ENCODE data around the gene MRPL11.
"Not testable (repeated sequence)": the region's sequence is repeated elsewhere in the genome, so short reads cannot be mapped to it uniquely, and the experiment has no call there.

The MRPL11 gene

DNA sequence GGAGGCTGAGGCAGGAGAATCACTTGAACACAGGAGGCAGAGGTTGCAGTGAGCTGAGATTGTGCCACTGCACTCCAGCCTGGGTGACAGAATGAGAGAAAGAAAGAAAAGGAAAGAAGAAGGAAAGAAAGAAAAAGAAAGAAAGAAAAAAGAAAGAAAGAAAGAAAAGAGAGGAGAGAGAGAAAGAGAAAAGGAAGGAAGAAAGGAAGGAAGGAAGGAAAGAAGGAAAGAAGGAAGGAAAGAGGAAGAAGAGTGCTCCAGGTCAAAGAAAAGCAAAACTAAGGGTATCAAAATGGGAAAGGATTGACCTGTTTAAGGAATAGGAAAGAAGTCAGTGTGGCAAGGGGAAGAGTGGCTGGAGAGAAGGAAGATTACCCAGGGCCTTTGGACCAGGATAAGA, 7.4 kb downstream of the MRPL11 start:
- DNase-seq (ENCODE audit: low spot score): not testable (repeated sequence)

DNA sequence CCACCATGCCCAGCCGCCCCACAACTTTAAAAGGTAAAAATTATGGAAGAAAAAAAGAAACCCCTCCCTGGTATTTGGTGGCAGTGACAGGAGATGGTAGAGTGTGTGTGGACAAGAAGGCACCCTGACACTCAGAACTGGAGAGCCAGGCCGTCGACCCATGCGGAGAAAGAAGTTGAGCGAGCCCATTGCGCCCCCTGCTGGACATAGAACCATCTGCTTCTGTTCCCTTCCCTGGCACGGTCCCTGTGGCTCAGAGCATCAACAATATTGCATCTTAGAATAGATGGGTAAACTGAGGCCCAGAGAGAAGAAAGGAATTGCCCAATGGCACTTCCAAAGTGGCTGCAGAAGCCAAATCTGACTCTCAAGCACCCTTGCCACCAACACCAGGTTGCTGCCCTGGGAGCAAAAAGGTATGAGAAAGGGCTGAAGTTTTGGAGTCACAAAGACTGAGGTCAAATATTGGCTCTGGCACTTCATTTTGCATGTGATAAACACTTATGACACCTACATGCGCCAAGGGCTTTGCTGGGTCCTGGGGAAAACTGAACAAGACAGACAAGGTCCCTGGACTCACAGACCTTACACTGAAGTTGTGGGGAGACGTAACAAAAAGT, 8.6 kb downstream of the MRPL11 start:
- peak; percentile 65 for DNase-seq (ENCODE audit: low spot score)

DNA sequence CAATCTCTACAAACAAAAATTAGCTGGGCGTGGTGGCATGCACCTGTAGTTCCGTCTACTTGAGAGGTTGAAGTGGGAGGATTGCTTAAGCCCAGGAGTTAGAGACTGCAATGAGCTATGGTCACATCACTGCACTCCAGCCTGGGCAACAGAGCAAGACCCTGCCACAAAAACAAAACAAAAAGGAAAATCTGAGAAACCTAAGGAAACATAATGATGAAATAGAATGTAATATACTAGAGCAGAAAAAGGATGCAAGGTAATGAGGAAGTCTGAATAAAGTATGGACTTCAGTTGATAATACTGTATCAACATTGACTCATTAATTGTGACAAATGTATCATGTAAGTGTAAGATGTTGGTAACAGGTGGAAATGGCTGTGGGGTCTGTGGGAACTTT, 9.7 kb downstream of the MRPL11 start:
- DNase-seq (ENCODE audit: low spot score): no peak

DNA sequence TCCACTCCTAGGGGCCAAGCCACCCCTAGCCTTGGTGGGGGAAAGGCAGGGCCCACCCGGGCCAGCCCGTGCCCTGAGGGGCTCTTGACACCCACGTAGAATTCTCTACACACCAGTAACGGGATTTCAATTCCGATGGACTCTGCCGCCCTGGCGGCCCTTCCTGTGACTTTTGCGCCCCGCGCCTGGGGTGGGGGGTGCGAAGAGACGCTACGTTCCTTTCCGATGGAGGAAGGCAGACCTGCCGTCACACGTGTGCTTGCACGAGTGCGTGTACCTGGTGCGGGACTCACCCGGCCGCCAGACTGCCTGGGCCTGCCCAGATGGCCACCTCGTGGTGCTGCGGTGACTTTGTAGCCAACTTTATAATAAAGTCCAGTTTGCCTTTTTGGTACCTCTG, 12.3 kb downstream of the MRPL11 start:
- no peak for DNase-seq (ENCODE audit: low spot score)

DNA sequence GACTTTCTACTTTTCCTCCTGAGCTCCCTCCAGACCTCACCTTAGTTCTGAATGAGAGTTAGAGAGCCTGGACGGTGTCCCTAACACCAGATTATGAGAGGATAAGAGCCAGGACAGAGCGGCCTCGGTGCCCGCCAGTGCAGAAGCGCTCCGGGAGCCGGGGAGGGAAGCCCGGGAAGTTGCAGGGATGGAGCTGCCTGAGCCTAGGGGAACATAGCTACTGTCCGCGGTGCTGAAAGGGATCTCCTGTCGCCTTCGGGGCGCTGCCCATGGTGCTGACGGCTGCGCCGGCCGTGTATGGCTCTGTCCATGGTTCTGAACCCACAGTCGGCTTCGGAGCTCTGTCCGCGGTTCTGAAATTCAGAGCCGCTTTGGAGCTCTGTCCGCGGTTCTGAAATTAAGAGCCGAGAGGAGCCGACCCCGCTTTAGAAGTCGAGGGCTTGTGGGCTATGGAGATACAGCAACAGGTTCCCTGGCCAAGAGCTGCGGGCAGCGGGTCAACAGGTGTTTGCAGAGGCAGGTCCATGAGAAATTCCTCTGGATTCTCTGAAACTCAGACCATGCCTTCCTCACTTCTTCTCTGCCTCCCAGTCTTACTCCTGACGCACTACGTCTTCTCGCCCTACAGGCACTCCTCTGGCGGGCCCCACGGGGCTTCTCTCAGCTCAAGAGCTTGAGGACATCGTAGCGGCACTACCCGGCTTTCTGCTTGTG, 17.0 kb downstream of the MRPL11 start:
- DNase-seq (ENCODE audit: low spot score): peak; percentile 87

DNA sequence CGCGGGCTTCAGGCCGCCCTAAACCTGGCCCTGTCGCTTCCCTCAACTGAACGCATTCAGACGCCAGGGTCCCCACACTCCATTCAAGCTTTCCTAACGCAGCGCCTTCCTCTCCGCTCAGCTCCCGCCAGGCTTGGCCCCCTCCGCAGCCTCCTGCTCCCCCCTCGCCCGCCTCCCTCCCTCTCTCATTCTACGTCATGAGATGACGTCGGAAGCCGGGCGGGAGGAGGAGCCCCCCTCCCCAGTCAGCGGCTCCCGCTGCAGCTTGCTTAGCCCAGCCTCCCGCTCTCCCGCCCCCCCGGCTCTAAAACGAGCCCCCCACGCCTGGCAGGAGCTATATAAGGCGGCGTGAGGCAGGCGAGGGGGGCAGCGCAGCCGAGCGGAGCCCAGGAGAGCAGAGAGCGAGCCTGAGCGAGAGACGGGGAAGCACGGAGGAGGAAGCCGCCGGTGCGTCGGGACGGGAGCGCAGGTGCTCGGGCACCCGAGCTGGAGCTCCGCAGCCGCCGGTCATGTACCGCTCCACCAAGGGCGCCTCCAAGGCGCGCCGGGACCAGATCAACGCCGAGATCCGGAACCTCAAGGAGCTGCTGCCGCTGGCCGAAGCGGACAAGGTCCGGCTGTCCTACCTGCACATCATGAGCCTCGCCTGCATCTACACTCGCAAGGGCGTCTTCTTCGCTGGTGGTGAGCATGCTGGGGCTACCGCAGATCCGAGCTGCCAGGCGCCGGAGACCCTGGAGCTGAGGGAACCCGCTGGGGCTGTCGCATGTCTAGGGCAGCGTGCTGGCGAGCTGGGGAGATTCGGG, 17.8 kb downstream of the MRPL11 start, which contains the start of gene NPAS4:
Gene NPAS4 (plus strand): TSS at position 365 of the 806 bp plus-strand sequence. CDS start 145 bp downstream, at position 510.
- no peak for DNase-seq (ENCODE audit: low spot score)

DNA sequence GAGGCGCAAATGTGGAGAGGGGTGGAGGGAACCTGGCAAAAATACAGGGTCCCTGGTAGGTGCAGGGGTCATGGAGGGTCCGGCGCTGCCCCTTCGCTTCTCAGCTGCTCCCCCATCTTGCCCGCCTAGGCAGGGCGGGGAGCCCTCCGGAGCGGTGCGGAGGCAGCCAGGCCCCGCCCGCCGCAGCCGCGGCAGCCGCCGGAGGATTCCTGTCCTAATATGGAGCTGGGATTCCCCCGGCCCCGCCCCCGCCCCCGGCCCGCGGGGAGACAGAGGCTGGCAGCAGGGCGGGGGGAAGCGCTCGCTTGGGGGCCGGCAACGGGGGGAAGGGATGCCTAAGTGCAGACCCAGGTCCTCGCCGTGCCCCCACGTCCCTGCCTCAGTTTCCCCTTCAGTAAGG, 18.8 kb downstream of the MRPL11 start:
- DNase-seq (ENCODE audit: low spot score): no peak

DNA sequence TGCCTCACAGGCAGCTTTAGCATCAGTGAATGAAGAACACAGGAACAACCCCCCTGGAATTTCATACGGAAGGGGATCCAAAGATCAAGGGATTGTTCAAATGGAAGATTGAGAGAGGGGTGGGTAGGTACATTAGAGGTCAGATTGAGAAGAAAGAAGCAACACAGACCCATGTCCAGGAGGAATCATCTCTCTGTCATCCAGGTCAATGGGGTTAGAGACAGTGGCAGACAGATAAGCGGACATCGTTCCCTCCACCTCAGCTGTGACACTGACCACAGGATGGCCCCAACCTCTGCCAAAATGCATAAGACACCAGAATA, 19.7 kb downstream of the MRPL11 start:
- no peak for DNase-seq (ENCODE audit: low spot score)

DNA sequence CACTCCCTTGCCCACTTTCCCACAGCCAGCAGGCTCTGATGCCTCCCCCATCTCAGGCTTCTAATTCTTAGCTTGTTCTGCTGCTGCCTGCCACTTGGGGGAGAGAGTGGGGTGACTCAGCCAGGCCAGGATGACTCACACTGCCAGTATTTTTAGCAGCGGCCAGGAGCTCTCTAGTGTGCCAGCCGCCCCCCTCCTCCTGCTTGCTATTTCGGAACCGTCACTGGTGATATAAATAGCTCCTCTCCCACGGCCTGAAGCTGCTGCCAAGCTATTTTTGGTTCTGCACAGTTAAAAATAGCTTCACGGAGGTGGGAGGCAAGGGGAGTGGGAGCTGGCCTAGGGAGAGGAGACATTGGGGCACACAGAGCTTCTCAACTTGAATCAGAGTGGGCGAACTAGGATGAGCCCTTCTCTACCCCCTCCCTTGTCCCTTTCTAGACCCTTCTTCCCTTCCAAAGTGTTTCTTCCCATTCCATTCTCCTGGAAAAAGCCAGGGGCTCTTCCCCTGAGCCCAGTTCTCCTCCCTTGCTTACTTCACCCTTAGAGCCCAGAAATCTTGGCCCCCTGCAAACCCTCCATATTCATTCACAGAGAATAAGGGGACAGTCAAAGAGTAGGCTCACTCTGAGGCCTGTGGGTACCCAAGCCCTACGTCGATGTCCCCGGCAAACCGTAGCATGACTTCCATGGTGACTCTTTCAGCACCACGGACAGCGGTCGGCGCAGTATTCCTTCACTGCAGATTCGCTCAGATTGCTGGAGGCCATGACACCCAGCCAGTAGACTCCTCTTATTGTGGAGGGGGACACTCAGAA, 20.3 kb downstream of the MRPL11 start:
- DNase-seq (ENCODE audit: low spot score): peak; percentile 34

DNA sequence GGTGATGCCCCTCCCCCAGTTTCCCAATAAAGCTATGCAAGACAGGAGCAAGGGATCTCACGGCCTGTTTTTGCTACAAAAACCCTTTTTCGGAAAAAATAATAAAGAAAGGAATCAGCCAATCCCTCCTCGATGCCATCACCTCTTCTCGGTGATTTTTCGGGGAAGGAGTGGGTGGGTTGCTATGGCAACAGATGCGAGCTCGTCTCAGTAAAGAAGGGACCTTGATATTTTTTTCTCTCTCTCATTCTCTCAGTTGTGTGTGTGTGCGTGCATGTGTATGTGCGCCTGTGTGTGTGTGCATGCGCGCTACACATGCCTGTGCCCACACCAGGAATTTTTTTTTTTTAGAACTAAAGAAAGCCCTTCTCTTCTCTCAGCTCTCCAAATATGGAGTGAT, 21.6 kb downstream of the MRPL11 start:
- no peak for DNase-seq (ENCODE audit: low spot score)

DNA sequence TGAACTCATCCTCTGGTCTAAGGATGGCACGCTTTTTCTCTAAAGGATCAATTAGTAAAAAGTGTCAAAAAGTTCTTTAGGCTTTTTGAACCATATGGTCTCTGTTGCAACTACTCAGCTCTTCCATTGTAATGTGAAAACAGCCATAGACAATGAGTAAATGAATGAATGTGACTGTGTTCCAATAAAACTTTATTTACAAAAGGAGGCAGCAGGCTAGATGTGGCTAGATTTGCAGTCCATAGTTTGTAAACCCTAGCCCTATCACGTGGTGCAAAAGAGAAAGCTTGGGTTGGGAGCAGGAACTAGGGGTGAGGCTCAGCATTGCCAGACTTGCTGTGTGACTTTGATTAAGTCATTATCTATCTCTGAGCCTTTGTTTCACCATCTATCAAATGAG, 23.2 kb downstream of the MRPL11 start:
- no peak for DNase-seq (ENCODE audit: low spot score)

DNA sequence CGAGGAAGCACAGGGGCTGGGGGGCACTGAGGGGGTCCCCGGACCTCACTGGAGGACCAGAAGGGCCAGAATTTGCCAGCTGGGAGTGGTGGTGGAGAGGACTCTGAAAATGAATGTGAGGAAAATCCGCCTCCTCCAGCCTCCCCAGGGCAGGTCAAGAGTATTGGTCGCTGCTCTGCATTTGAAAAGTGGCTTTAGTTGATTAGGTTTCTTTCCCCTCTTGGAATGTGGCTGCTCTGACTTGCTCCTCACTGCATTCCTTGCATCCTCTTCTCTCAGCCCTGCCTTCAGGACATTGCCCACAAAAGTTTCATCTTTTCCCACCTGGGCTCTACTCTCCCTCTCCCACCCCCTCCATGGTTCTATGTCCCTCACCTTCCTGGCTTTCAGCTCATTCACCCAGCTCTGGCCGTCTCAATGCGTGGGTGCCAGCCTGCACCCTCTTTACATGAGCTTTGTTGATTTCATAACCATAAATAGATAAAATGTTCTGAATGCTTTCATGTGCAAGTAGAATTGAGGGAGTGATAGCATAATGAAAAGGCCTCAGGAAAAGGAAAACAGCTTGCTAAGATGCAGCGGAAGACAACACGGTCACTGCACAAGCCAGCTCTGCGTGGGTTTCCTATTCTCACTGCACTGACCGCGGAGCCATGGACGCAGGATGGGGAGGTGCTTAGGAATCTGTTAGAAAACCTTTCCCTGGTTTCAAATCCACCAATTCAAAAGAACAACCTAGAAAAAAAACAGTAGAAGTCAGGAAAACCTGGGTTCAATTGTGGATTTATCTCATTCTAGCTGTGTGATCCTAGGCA, 24.3 kb downstream of the MRPL11 start:
- no peak for DNase-seq (ENCODE audit: low spot score)

DNA sequence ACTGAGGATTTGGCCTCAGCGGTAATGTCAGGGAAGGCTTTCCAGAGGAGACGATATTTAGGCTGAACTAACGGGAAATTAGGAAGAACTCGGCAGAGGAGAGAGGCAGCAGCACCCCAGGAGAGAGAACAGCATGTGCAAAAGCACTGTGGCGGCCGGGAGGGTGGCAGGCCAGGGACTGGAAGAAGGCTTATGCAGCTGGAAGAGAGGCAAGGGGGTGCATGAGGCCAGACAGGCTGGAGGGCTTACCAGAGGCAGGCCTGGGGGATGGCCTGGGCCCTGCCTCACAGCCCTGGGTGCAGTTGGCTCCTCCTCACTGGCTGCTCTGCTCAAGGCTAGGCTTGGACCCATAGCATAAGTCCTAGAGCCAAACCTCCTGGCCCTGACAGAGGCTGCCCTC, 25.5 kb downstream of the MRPL11 start:
- DNase-seq (ENCODE audit: low spot score): no peak

DNA sequence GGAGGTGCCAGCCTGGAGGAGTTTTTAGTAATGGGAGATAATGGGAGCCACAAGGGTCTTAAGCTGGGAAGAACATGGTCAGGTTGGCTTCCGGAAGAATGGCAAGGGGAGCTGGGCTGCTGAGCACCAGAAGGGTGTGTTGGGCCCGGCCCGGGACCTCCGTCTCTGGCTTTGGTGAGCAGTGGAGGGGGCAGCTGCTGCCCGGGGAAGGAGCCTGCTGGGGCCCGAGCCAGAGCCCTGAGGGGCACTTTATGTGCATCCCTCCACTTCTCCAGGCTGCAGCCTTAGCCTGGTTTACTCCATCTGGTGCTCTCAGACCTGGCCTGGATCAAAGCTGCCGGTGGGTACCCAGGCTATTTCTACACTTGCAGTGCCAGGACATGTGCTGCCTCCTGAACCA, 26.5 kb downstream of the MRPL11 start:
- DNase-seq (ENCODE audit: low spot score): no peak

DNA sequence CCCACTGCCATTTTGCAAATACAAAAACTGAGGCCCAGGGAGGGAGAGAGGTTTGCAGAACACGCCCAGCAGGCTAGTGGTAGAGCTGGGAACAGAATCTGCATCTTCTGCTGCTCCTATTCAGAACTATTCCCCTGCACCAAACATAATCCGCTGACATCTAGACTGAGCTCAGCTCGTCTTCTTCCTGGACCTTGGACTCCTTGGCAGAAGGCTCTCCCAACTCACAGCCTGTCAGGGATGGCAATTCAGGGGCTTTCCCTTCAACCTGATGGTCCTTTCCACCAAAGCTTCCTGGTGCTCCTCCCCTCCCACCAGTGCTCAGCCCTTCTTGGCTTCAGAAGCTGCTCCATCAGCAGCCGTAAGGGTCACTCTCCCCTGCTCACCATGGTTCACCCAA, 27.3 kb downstream of the MRPL11 start:
- DNase-seq (ENCODE audit: low spot score): no peak

DNA sequence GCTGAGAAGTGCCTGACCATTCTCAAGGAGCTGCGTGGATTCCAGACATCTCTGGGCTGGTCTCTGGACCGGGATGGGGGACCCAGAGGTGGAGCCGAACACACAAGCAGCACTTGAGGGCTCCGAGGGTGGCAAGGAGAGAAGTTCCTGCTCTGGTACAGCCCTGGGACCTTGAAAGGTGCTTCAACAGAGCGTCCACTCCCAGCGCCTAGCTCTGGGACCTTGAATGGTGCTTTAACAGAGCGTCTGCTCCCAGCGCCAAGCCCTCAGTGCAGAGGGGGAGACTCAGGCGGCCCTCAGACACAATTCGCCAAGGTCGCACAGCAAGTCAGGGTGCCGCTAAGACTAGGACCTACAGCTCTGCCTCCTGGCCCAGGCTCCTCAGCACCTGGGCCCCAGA, 28.5 kb downstream of the MRPL11 start:
- DNase-seq (ENCODE audit: low spot score): no peak

DNA sequence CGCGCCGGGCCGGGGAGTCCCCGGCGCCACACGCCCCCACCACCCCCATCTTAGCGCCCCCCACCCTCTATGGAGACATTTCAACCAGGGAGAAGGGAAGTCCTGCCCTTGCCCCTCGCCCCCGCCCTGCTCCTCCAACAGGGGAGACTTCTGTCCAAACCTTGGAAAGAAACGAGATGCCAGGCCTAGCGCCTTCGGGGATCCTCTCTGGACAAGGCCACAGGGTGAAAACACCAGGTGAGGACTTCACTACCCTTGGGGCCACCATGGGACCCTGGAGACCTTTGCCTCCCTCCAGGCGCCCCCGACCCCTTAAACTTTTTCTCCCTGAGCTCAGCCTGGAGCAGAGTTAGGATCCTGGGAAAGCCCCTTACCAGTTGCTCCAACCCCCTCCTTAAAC, 29.4 kb downstream of the MRPL11 start:
- DNase-seq (ENCODE audit: low spot score): no peak

DNA sequence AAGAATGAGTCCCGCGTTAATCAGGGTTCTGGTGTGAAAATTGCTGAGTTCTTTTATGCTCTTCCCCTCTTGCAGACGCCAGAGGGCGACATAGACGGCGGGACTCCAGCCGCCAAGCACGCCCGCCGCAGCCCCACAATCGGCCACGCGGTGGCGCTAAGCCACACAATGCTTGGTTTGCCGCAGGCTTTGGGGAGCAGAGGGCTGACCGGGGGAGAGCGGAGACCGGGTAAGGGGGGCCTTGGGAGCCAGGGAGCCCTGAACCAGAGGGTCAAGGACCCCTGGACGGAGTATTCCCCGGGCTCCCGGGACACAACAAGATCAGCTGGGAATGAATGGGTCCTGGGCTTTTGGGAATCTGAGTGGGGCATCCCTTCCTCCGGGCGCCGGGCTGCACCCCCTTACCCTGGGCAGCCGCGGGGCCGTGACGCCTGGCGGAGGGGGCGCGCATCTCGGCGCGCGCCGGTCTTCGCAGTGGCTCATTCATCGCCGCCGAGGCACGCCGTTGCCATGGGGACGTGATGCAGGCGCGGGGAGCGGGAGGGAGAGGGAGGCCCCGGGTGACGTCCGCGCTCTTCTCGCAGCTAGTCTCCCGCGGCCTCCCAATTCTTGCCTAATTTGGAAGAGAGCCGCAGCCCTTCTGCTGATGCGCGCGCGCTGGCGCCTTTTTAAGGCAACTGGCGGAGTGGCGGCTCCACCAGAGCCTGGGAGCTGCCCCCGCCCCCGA, 30.0 kb downstream of the MRPL11 start:
- peak; percentile 87 for DNase-seq (ENCODE audit: low spot score)

DNA sequence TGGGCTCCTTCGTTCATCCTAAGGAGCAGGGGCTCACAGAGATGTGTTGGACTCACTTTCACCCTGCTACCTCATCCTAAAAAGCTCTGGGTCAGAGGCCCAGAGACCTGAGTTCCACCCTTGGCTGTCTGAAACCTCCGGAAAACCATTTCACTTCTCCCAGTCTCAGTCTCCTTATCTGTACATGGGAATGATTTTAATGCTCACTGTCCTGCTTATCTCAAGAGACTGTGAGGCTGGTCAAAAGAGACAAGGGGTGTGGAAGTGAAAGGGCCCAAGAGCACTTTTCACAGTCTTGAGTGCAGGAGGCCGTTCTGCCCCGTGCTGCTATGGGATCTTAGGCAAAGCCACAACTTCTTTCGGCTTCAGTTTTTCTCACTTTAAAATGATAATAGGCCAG, 31.0 kb downstream of the MRPL11 start:
- DNase-seq (ENCODE audit: low spot score): no peak

DNA sequence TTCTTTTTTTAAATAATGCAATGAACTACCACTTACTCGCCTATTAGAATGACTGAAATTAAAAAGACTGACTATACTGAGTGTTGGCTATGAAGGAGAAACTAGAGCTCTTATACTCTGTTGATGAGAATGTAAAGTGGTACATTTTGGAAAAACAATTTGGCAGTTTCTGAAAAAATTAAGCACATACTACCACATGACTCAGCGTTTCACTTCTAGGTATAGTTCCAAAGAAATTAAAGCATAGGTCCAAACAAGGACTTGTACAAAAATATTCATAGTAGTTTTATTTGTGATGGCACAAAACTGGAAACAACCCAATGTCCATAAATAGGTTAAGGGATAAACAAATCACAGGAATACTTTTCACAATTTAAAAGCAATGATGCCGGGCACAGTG, 44.7 kb downstream of the MRPL11 start:
- DNase-seq (ENCODE audit: low spot score): no peak

DNA sequence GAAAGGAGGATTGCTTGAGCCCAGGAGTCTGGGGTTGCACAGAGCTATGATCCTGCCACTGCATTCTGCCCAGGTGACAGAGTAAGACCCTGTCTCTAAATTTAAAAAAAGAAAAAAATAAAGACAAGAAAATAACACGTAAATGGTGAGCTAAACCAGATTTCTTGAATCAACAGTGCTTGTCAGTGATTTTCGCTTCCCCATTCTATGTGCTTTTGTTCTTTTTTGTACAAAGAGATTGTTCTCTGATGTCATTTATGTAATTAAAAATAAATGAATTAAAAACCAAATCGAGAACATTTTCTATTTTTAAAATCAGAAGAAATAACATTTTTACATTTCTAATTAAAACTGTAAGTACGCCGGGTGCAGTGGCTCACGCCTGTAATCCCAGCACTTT, 47.3 kb downstream of the MRPL11 start:
- DNase-seq (ENCODE audit: low spot score): no peak

All from CD4-positive, alpha-beta T cell treated with Interleukin-15 for 4 hours (primary cell).